A549 (cell line): Measurements from ENCODE around the gene CLCF1.

Experiments
- CTCF ChIP-seq: fragments of >200 bp; sonication (Bioruptor Twin); formaldehyde crosslinking; IDR thresholded peaks from 3 replicates; pipeline ENCODE4 v1.5.1; 2016
- EHF ChIP-seq: fragments of 250-450 bp; sonication (Bioruptor Pico); IDR thresholded peaks from 2 replicates; pipeline ENCODE4 v1.5.0; 2020; ENCODE audit warnings: mild to moderate bottlenecking
- FOSL2 ChIP-seq, 2 experiments: fragments of 450-650 bp in 1 of 2; fragments of >200 bp in 1 of 2; sonication (Bioruptor Twin) in 1 of 2; formaldehyde crosslinking; IDR thresholded peaks; 2 replicates each; pipeline versions ENCODE4 v1.5.0 to v1.6.1; 2016 to 2020; ENCODE audit warnings: mild to moderate bottlenecking in 1 of 2, moderate library complexity in 1 of 2
- RFX5 ChIP-seq: fragments of 450-650 bp; IDR thresholded peaks from 2 replicates; pipeline ENCODE4 v1.7.1; 2014; ENCODE audit warnings: antibody characterized with exemption, mild to moderate bottlenecking, moderate library complexity

- TF ChIP-seq RFX5 (no peak), EHF (no peak), CTCF (no peak), FOSL2 (IDR thresholded peaks at IDR 0.05) (no peak), FOSL2 (CRISPR knock-in tag; IDR thresholded peaks at IDR 0.05) (no peak)
Measured at GRCh38 chr11:67419325-67420049, 46.1 kb upstream of the CLCF1 start.
